DMS 273 treated with DMSO at 0.1 percent for 48 hours (cell line): Measurements from ENCODE around the gene CR2.
"Not testable (repeated sequence)": the region's sequence is repeated elsewhere in the genome, so short reads cannot be mapped to it uniquely, and the experiment has no call there.

Source experiments
- DNase-seq: peaks from one replicate; lab custom pipeline; 2025; lab: John Stamatoyannopoulos, UW

CR2 gene

GRCh38 chr1:207454046-207454964 is at the start of gene CR2:
CR2 (plus strand) TSS chr1:207454328; CDS start chr1:207454419, 91 bp downstream.
- DNase-seq: no peak

GRCh38 chr1:207404849-207405525 is 49.1 kb upstream of the CR2 start:
- peak; percentile 60 for DNase-seq

- DNase-seq: no peak
These were observed 48.3 kb upstream of the CR2 start for GRCh38 chr1:207405814-207406213.

- no peak for DNase-seq
These were observed 46.4 kb upstream of the CR2 start for GRCh38 chr1:207407655-207408260.

DNA sequence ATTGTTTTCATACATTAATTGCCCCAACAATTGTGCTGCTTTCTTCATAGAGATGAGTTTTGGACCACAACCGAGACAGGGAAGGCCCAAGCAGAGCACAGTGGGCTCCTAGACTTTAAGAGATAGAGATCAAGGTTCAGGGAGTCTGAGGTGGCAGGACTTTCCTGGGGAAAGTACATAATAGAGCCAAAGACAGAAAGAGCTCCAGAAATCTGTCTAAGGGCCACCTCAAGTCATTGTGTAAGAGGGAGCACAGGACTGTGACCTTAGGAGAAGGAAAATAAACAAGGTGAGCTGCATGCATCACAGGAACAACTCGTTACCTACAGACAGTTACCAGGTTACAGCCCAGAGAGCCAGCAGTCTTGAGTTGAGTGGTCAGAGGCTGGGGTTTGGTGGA is 41.3 kb upstream of the CR2 start:
- DNase-seq: no peak

- DNase-seq: no peak
These were observed 39.5 kb upstream of the CR2 start for GRCh38 chr1:207414606-207415108.

DNA sequence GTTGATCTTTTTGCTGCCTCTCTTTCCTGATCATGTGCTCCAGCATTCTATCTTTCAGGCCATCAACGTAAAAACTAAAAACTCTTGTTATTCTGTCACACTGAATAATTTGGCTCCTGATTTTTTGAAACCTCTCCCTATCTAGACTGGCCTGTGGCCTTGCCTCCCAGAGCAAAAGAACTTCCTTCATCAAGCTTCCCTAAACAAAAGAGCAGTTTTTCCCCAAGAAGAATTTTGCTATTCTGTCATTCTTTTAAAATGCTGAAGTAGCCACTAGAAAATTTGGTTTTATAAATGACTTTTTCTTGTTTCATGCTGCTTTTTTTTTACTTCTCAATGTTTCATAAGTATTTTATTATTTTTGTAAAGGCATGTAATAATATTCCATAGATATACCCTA is 37.1 kb upstream of the CR2 start:
- no peak for DNase-seq

GRCh38 chr1:207418351-207418750 is 35.8 kb upstream of the CR2 start:
- DNase-seq: no peak

DNA sequence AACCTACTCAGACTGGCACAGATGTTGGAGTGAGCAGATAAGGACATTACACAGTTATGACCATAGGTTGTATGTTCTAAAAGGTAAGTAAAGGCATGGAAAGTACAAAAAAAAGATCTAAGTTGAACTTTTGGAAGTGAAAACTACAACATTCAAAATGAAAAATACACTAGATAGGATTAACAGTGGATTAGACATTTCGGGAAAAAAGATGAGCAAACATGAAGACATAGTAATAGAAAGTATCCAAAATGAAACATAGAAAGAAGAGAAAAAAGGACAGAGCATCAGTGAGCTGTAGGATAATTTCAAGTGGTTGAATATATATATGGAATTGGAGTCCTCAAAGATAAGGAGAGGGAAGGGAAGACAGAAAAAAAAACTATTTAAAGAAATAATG is 34.0 kb upstream of the CR2 start:
- DNase-seq: no peak

GRCh38 chr1:207421078-207421477 is 33.0 kb upstream of the CR2 start:
- no peak for DNase-seq

DNA sequence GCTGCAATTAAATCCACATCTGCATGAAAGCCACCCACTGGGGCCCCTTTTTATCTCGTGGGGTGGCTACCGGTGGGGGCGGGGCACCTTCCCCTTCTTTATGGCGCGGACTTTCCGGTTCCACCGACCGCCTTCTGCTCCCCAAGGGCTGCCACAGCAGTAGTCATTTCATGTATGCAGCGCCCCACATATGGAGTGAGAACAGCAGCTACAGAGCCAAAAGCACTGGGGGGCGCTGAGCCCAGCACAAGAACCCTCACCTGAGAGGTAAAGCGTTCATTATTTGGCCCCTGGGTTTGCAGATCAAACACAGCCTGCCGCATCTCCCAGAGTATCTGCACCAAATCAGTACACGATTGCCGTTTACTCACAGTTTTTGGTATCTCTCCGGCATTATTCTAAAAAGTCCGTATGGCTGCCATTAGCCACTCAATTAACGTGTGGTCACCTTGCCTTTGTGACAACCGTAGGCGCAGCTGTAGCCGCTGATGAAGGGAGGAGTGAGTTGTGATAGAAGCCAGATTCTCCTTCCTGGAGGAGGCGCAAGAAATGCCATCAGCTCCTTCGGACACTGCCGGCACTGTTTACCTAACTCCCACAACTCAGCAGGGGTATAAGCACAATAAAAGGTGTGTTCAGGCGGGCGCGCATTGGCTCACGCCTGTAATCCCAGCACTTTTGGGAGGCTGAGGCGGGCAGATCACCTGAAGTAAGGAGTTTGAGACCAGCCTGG is 30.4 kb upstream of the CR2 start:
- DNase-seq: no peak

DNA sequence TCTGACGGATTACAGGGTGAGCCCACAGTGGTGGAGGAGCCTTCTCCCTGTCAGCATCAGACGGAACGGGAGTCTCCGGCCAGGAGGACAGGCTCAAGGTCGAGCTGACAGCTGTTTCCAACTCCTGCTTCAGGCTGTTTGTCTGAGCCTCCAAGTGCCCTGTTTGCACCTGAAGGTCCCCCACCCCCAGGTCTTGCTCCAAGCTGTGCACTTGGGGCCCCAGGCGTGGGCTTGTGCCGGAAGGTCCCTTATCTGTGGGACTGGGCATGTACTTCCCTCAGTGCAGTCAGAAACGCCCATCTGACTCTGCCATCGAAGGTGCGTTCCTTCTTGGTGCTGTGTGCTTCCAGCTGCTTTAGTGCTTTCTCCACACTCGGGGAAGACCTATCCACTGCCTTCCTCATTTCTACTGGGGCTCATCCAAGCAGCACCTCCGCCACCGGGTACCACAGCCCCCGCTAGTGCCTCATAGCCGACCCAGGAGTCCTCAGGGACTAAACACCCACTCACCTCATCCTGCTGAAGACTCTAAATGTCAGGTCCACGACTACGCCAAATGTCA is 29.5 kb upstream of the CR2 start:
- DNase-seq: no peak

- no peak for DNase-seq
These were observed 26.1 kb upstream of the CR2 start for GRCh38 chr1:207427832-207428585.

- DNase-seq: no peak
These were observed 25.3 kb upstream of the CR2 start for GRCh38 chr1:207428783-207429182.

DNA sequence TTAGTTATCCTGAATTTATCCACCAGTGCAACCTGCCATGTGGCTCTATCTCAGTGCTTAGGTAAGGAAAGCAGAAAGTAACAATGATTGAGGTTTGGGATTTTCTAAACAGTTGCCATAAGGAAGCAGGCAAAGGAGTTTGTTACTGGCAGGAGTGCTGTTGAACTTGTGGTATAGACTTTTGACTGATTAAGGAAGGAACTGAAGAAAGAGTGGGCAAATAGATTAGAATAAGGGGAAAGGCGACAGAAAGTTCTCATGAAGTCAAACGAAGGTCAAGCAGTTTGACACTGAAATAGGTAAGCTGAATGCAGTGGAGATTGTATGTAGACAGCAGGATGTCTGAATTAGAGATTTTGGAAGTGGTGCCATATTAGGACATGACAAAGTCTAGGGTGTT is 24.2 kb upstream of the CR2 start:
- no peak for DNase-seq

DNA sequence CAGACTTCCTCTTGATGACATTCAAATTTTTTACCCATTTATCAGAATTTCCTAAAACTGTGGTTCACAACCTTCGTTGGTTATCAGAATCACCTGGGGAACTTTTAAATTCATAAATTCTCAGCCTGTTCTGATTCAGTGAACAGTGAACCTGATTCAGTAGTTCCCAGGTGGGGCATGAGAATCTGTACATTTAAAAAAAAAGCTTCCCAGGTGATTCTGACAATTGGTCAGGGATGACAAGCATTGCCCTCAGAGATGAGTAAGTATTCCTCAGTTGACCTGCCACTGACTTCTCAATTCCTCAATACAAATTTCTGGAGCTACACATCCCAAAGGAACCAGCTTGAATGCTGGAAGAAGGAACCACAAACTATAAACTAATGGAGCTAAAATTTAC is 23.5 kb upstream of the CR2 start:
- DNase-seq: no peak

GRCh38 chr1:207431508-207431907 is 22.6 kb upstream of the CR2 start:
- DNase-seq: no peak

DNA sequence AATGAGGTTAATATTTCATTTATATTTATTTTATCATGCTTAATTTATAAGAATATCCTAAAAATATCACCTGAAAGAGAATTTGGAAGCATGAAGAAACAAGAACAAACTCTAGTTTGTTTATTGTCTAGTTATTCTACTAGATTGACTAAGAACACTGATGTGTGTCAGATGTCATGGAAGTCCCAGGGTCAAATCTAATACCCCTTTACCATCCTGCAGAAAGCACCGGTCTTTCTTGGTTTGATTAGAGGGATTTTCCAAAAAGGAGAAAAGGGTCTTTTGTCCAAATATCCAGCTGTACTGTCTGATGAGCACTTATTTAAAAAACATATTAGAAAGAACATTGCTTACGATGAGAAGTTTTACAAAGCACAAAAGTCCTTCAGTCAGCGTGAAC is 20.7 kb upstream of the CR2 start:
- no peak for DNase-seq

- DNase-seq: not testable (repeated sequence)
These were observed 17.4 kb upstream of the CR2 start for GRCh38 chr1:207436746-207437145.

DNA sequence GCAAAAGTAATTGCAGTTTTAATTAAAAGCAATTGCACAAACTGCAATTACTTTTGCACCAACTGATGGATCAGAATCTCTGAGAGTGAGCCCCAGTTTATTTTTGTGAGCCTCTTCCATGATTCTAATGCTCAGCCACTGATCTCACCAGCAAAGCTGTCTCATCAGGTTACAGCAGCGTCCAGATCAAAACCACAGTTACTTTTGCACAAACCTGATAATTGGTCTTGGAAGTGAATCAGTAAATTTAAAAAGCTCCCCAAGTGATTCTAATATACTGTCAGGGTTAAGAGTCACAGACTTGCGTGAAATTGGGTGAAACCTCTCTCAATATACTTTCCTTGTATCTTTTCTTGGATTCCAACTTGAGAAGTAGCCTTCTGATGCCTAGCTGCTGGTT is 13.5 kb upstream of the CR2 start:
- DNase-seq: no peak
